Heart left ventricle (tissue), 16 donors: Measurements from ENCODE around the gene NXPH4. TPM values are rescaled to one million over a fixed set of nuclear protein-coding genes. Genes with fewer than 3 reads are reported as not detected.

Source experiments
- ATAC-seq, 4 donors: fragments of 200-7000 bp; cut with Tn5 transposase; one replicate each; pipeline ENCODE4 v1.9.1; 2020 to 2022; ENCODE audit warnings: moderate library complexity in 4 of 4, mild to moderate bottlenecking in 3 of 4, moderate number of reproducible peaks in 1 of 4
- DNase-seq, 5 donors: peaks; one replicate each; pipeline ENCODE4 v3.0.0-alpha.2; 2020
- H3K27ac ChIP-seq, 12 donors: fragments of 200-600 bp; sonication (generic) in 4 of 12; one replicate each; pipeline versions ENCODE4 v1.5.0 to v1.8.0; 2016 to 2022; ENCODE audit warnings: mild to moderate bottlenecking in 2 of 12
- H3K27me3 ChIP-seq, 9 donors: fragments of 200-600 bp; sonication (generic) in 2 of 9; one replicate each; pipeline versions ENCODE4 v1.5.1 to v1.8.0; 2016 to 2022; ENCODE audit warnings: mild to moderate bottlenecking in 3 of 9
- H3K36me3 ChIP-seq, 9 donors: fragments of 200-600 bp; sonication (generic) in 2 of 9; one replicate each; pipeline versions ENCODE4 v1.5.0 to v1.8.0; 2018 to 2022; ENCODE audit warnings: mild to moderate bottlenecking in 2 of 9
- H3K4me1 ChIP-seq, 12 donors: fragments of 200-600 bp; sonication (generic) in 4 of 12; one replicate each; pipeline versions ENCODE4 v1.5.0 to v1.8.0; 2016 to 2022; ENCODE audit warnings: mild to moderate bottlenecking in 3 of 12
- H3K4me3 ChIP-seq, 12 donors: fragments of 200-600 bp; sonication (generic) in 4 of 12; one replicate each; pipeline versions ENCODE4 v1.5.0 to v1.8.0; 2017 to 2022; ENCODE audit warnings: mild to moderate bottlenecking in 9 of 12, moderate library complexity in 4 of 12
- H3K9me3 ChIP-seq, 12 donors: fragments of 200-600 bp; sonication (generic) in 4 of 12; one replicate each; pipeline versions ENCODE4 v1.5.0 to v1.8.0; 2016 to 2022; ENCODE audit warnings: mild to moderate bottlenecking in 1 of 12
- POLR2A ChIP-seq, 2 donors: fragments of 450-650 bp; IDR thresholded peaks; one replicate each; pipeline ENCODE4 v1.6.1; 2017; ENCODE audit warnings: antibody characterized with exemption in 2 of 2, mild to moderate bottlenecking in 2 of 2, moderate library complexity in 2 of 2
- WGBS, 4 donors: extraction: QIAGEN DNeasy Blood & Tissue Kit in 2 of 4; methylation state at CpG; one replicate each; pipeline versions ENCODE4 v1.1.5 to v1.1.7; 2013 to 2018; 5-methylcytosine and 5-hydroxymethylcytosine counted together
- intact Hi-C, 10 donors: fragments of 100-400 bp; cut with DNase I; formaldehyde crosslinking; loops; one replicate each; pipeline versions ENCODE4 v1.11.1 to v1.14.2; 2022
- polyA plus RNA-seq, 2 donors: library from polyadenylated mRNA; stranded (reverse); fragments of 200-250 nt; gene quantifications; one replicate each; pipeline ENCODE4 v1.2.3, GENCODE V29; 2013
- total RNA-seq, 9 donors: library from RNA; depleted of rRNA in 2 of 9; stranded (reverse); fragments of >200 nt in 2 of 9; fragmentation: NEBNext Ultra II Directional in 3 of 9; extraction: Animal tissue kit (Norgen Biotek cat#: 25700) in 3 of 9; gene quantifications; one replicate each; pipeline versions ENCODE4 v1.1.0 to v1.2.4, GENCODE V29; 2016 to 2023
- TF ChIP-seq, protein P1 (sequence below), 12 donors: fragments of 200-600 bp; sonication (generic) in 4 of 12; IDR thresholded peaks; one replicate each; pipeline versions ENCODE4 v1.5.0 to v1.8.0; 2018 to 2022; ENCODE audit warnings: antibody characterized with exemption in 12 of 12, mild to moderate bottlenecking in 5 of 12
- donor health status: ischemic (EF 13 %, LVEDD 7.1; RV severe dilation, severe dysfunction).
- donor health status: healthy with polysubstance abuse.
- donor health status: DM: no; HTN: yes; CAD: no.
- donor health status: DM: no; HTN: no; CAD: no.
- donor health status: ischemic (EF 25% LVEDD 6.9; RV normal size, moderate dysfunction).
- donor health status: ischemic (EF 25% LVEDD 5.7; RV mildly dilated, moderate dysfunction).
- donor health status: healthy.
- donor health status: DM: yes; HTN: yes; CAD: no.
- donor health status: ischemic (EF 35%, LVEDD 5.7; RV mildly dilated, moderate dysfunction).
- donor health status: nonischemic (EF 11% LVEDD 7.7; RV severe dilation, severe dysfunction).
- donor health status: DM: yes; HTN: yes; CAD: no.
- donor health status: PGD.
- donor health status: ischemic (EF 29% LVEDD 5.4; RV normal size, mild dysfunction).
- donor health status: nonischemic (EF 23%, LVEDD 6.1; RV moderate dilation, normal function).

Gene NXPH4
- total and polyA plus RNA-seq, 11 donors: 1.3 to 8.0 (median 3.0) TPM

DNA sequence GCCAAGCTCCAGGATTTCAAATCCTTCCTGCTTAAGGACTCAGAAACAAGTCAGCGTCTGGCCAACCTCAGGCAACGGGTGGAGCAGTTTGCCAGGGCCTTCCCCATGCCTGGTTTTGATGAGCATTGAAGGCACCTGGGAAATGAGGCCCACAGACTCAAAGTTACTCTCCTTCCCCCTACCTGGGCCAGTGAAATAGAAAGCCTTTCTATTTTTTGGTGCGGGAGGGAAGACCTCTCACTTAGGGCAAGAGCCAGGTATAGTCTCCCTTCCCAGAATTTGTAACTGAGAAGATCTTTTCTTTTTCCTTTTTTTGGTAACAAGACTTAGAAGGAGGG lies 17.6 kb downstream of the NXPH4 start:
- WGBS, 4 donors: 76 to 84% (median 81%) methylated on average over 3 of the region's 3 CpGs
- intact Hi-C loops: no loop called here
- H3K9me3 ChIP-seq: no peaks in the 10 kb centered on the region
- H3K27me3 ChIP-seq: peaks cover 0 to 36% (median 12%) of the 10 kb centered on the region in 9 donors
- ATAC-seq: no peak
- H3K4me1 ChIP-seq: peaks cover 0 to 83% (median 30%) of the 10 kb centered on the region in 12 donors
- TF ChIP-seq POLR2A (IDR thresholded peaks at IDR 0.05): no peak
- TF ChIP-seq, protein P1, sequence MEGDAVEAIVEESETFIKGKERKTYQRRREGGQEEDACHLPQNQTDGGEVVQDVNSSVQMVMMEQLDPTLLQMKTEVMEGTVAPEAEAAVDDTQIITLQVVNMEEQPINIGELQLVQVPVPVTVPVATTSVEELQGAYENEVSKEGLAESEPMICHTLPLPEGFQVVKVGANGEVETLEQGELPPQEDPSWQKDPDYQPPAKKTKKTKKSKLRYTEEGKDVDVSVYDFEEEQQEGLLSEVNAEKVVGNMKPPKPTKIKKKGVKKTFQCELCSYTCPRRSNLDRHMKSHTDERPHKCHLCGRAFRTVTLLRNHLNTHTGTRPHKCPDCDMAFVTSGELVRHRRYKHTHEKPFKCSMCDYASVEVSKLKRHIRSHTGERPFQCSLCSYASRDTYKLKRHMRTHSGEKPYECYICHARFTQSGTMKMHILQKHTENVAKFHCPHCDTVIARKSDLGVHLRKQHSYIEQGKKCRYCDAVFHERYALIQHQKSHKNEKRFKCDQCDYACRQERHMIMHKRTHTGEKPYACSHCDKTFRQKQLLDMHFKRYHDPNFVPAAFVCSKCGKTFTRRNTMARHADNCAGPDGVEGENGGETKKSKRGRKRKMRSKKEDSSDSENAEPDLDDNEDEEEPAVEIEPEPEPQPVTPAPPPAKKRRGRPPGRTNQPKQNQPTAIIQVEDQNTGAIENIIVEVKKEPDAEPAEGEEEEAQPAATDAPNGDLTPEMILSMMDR (IDR thresholded peaks at IDR 0.05): no peak
- no peak for DNase-seq
- H3K4me3 ChIP-seq: peak overlapping the region in 4 of 12 donors; percentile 12 to 62 (median 36)
- H3K27ac ChIP-seq: peak overlapping the region in 10 of 12 donors; percentile 8 to 88 (median 76)
- peaks cover 0 to 40% (median 29%) of the 10 kb centered on the region in 9 donors for H3K36me3 ChIP-seq

DNA sequence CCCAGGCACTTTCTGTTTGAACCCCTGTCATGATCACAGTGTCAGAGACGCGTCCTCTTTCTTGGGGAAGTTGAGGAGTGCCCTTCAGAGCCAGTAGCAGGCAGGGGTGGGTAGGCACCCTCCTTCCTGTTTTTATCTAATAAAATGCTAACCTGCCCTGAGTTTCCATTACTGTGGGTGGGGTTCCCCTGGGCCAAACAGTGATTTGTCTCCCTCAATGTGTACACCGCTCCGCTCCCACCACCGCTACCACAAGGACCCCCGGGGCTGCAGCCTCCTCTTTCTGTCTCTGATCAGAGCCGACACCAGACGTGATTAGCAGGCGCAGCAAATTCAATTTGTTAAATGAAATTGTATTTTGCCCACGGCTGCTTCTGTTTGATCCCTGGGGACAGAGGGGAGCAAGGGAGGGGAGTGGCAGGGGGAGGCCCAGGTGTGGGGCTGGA lies 18.0 kb downstream of the NXPH4 start:
- Histone ChIP-seq H3K36me3 (peaks cover 0 to 40% (median 29%) of the 10 kb centered on the region in 9 donors), H3K27ac (peak overlapping the region in 10 of 12 donors; percentile 8 to 88 (median 76)), H3K9me3 (no peaks in the 10 kb centered on the region), H3K4me3 (peak overlapping the region in 9 of 12 donors; percentile 3 to 62 (median 53)), H3K4me1 (peaks cover 0 to 85% (median 31%) of the 10 kb centered on the region in 12 donors), H3K27me3 (peaks cover 0 to 36% (median 12%) of the 10 kb centered on the region in 9 donors)
- ATAC-seq (no peak), DNase-seq (peak in 1 of 5 donors; percentile 57)
- TF ChIP-seq, protein P1 (IDR thresholded peaks at IDR 0.05): no peak
- TF ChIP-seq POLR2A (IDR thresholded peaks at IDR 0.05): no peak
- 75 to 84% (median 77%) methylated on average over 10 of the region's 10 CpGs for WGBS, 4 donors
- intact Hi-C loops: loop anchor here in 1 of 10 donors (5.0 kb wide), 1 partner anchor 107 kb away; the partner anchor contains the start of gene LRP1

- intact Hi-C loops: loop anchor here in 1 of 10 donors (5.0 kb wide), 1 partner anchor 108 kb away; the partner anchor contains the start of gene LRP1
- Histone ChIP-seq H3K27me3 (peaks cover 0 to 40% (median 12%) of the 10 kb centered on the region in 9 donors), H3K4me1 (peaks cover 0 to 86% (median 33%) of the 10 kb centered on the region in 12 donors), H3K36me3 (peaks cover 0 to 40% (median 29%) of the 10 kb centered on the region in 9 donors), H3K27ac (peak overlapping the region in 11 of 12 donors; percentile 57 to 88 (median 72)), H3K9me3 (no peaks in the 10 kb centered on the region), H3K4me3 (peak overlapping the region in 11 of 12 donors; percentile 10 to 66 (median 53))
- 62 to 69% (median 66%) methylated on average over 22 to 26 of the region's 26 CpGs for WGBS, 4 donors
- peak; percentile 77 to 87 (median 85) for DNase-seq
- ATAC-seq: peak in 3 of 4 donors; percentile 34 to 46 (median 38)
- peak in 1 of 2 donors; percentile 31 for TF ChIP-seq POLR2A (IDR thresholded peaks at IDR 0.05)
- TF ChIP-seq, protein P1 (IDR thresholded peaks at IDR 0.05): peak in 4 of 12 donors; percentile 8 to 33 (median 22)
These were observed 18.6 kb downstream of the NXPH4 start for GRCh38 chr12:57235017-57235727.

GRCh38 chr12:57235728-57236131 lies 19.1 kb downstream of the NXPH4 start:
- DNase-seq: peak in 1 of 5 donors; percentile 48
- intact Hi-C loops: loop anchor here in 1 of 10 donors (5.0 kb wide), 1 partner anchor 108 kb away; the partner anchor contains the start of gene LRP1
- H3K27me3 ChIP-seq: peaks cover 0 to 46% (median 12%) of the 10 kb centered on the region in 9 donors

More at GRCh38 chr12:57235728-57236131, 19.1 kb downstream of the NXPH4 start:
- WGBS, 4 donors: 51 to 59% (median 53%) methylated on average over 4 to 8 of the region's 8 CpGs
- peak overlapping the region in 11 of 12 donors; percentile 5 to 66 (median 53) for H3K4me3 ChIP-seq
- TF ChIP-seq, protein P1 (IDR thresholded peaks at IDR 0.05): no peak
- TF ChIP-seq POLR2A (IDR thresholded peaks at IDR 0.05): no peak
- H3K9me3 ChIP-seq: no peaks in the 10 kb centered on the region
- peaks cover 0 to 40% (median 29%) of the 10 kb centered on the region in 9 donors for H3K36me3 ChIP-seq
- H3K4me1 ChIP-seq: peaks cover 0 to 86% (median 35%) of the 10 kb centered on the region in 12 donors
- peak overlapping the region; percentile 8 to 88 (median 72) for H3K27ac ChIP-seq
- no peak for ATAC-seq
